ENCODE results near the gene PARG.
"Not testable (repeated sequence)": the region's sequence is repeated elsewhere in the genome, so short reads cannot be mapped to it uniquely, and the experiment has no call there.

The PARG gene

GRCh38 chr10:49941447-49942338, at the start of gene PARG, which contains the start of gene TIMM23B:
TSS of gene PARG (minus strand) at chr10:49942027. CDS start at chr10:49941725, 302 bp downstream.
TSS of gene TIMM23B (plus strand) at chr10:49942053. CDS start at chr10:49942195, 142 bp downstream.
- peak; percentile 1 for DNase-seq

- DNase-seq = not testable (repeated sequence)
Measured at GRCh38 chr10:49988376-49988775, 46.5 kb upstream of the PARG start, which contains the start of gene AGAP6. TSS of gene AGAP6 (plus strand) at chr10:49988406. CDS start at chr10:49988716, 310 bp downstream.

GRCh38 chr10:49987207-49987606, 45.4 kb upstream of the PARG start:
- DNase-seq = not testable (repeated sequence)

- not testable (repeated sequence) for DNase-seq
Measured at GRCh38 chr10:49977756-49978155, 35.9 kb upstream of the PARG start.

- not testable (repeated sequence) for DNase-seq
Measured at GRCh38 chr10:49972094-49972493, 30.3 kb upstream of the PARG start.

GRCh38 chr10:49971466-49971865, 29.6 kb upstream of the PARG start:
- not testable (repeated sequence) for DNase-seq

GRCh38 chr10:49970331-49970857, 28.6 kb upstream of the PARG start:
- DNase-seq = not testable (repeated sequence)

- not testable (repeated sequence) for DNase-seq
Measured at GRCh38 chr10:49953122-49953521, 11.3 kb upstream of the PARG start.

GRCh38 chr10:49952006-49952405, 10.2 kb upstream of the PARG start:
- DNase-seq = not testable (repeated sequence)

- not testable (repeated sequence) for DNase-seq
Measured at GRCh38 chr10:49948737-49949136, 6.9 kb upstream of the PARG start.

GRCh38 chr10:49948142-49948541, 6.3 kb upstream of the PARG start:
- DNase-seq = not testable (repeated sequence)

GRCh38 chr10:49943607-49944006, 1.8 kb upstream of the PARG start:
- DNase-seq = not testable (repeated sequence)

GRCh38 chr10:49942339-49942705, 495 bp upstream of the PARG start:
- not testable (repeated sequence) for DNase-seq

GRCh38 chr10:49931959-49932728, 9.7 kb downstream of the PARG start:
- DNase-seq = not testable (repeated sequence)

- not testable (repeated sequence) for DNase-seq
Measured at GRCh38 chr10:49931276-49931675, 10.6 kb downstream of the PARG start.

- DNase-seq = not testable (repeated sequence)
Measured at GRCh38 chr10:49923572-49923971, 18.3 kb downstream of the PARG start.

- DNase-seq = not testable (repeated sequence)
Measured at GRCh38 chr10:49922041-49922440, 19.8 kb downstream of the PARG start.

- not testable (repeated sequence) for DNase-seq
Measured at GRCh38 chr10:49917927-49918326, 23.9 kb downstream of the PARG start.

GRCh38 chr10:49916451-49916850, 25.4 kb downstream of the PARG start:
- DNase-seq = not testable (repeated sequence)

- DNase-seq = not testable (repeated sequence)
Measured at GRCh38 chr10:49910295-49910694, 31.5 kb downstream of the PARG start.

GRCh38 chr10:49908290-49909080, 33.3 kb downstream of the PARG start:
- not testable (repeated sequence) for DNase-seq

GRCh38 chr10:49903829-49904228, 38.0 kb downstream of the PARG start:
- DNase-seq = not testable (repeated sequence)

Measured in NCI-H1436 treated with DMSO at 0.1 percent for 48 hours (cell line).